Amniotic epithelial cell (primary cell): ENCODE results near the gene COL27A1.

Experiments used
- DNase-seq: peaks from one replicate; pipeline ENCODE4 v3.0.0-alpha.2; 2010; ENCODE audit warnings: low read depth

The COL27A1 gene

GRCh38 chr9:114227288-114228015 is 72.1 kb downstream of the COL27A1 start:
- DNase-seq, result no peak

- DNase-seq, result no peak
Observed at GRCh38 chr9:114228016-114228808, 72.9 kb downstream of the COL27A1 start.

GRCh38 chr9:114229295-114229694 is 74.0 kb downstream of the COL27A1 start:
- DNase-seq, result peak; percentile 27

- DNase-seq, result no peak
Observed at GRCh38 chr9:114230068-114230467, 74.7 kb downstream of the COL27A1 start.

GRCh38 chr9:114231273-114231672 is 75.9 kb downstream of the COL27A1 start:
- no peak for DNase-seq

- DNase-seq, result peak; percentile 32
Observed at GRCh38 chr9:114231719-114232449, 76.5 kb downstream of the COL27A1 start.

- DNase-seq, result no peak
Observed at GRCh38 chr9:114233491-114234185, 78.3 kb downstream of the COL27A1 start.

- no peak for DNase-seq
Observed at GRCh38 chr9:114235033-114235661, 79.8 kb downstream of the COL27A1 start.

GRCh38 chr9:114236391-114237138 is 81.2 kb downstream of the COL27A1 start:
- no peak for DNase-seq

- no peak for DNase-seq
Observed at GRCh38 chr9:114237247-114237646, 81.9 kb downstream of the COL27A1 start.

- no peak for DNase-seq
Observed at GRCh38 chr9:114237781-114238180, 82.4 kb downstream of the COL27A1 start.

- no peak for DNase-seq
Observed at GRCh38 chr9:114238472-114238871, 83.1 kb downstream of the COL27A1 start.

- peak; percentile 78 for DNase-seq
Observed at GRCh38 chr9:114238891-114239875, 83.8 kb downstream of the COL27A1 start.

GRCh38 chr9:114240216-114240615 is 84.9 kb downstream of the COL27A1 start:
- no peak for DNase-seq

- no peak for DNase-seq
Observed at GRCh38 chr9:114240647-114241558, 85.6 kb downstream of the COL27A1 start.

GRCh38 chr9:114242837-114243236 is 87.5 kb downstream of the COL27A1 start:
- DNase-seq, result no peak

- DNase-seq, result no peak
Observed at GRCh38 chr9:114243240-114243639, 87.9 kb downstream of the COL27A1 start.

- DNase-seq, result no peak
Observed at GRCh38 chr9:114244570-114244969, 89.2 kb downstream of the COL27A1 start.

- no peak for DNase-seq
Observed at GRCh38 chr9:114246558-114246957, 91.2 kb downstream of the COL27A1 start.
